ENCODE measurements around the gene PTGDS.

PTGDS gene

DNA sequence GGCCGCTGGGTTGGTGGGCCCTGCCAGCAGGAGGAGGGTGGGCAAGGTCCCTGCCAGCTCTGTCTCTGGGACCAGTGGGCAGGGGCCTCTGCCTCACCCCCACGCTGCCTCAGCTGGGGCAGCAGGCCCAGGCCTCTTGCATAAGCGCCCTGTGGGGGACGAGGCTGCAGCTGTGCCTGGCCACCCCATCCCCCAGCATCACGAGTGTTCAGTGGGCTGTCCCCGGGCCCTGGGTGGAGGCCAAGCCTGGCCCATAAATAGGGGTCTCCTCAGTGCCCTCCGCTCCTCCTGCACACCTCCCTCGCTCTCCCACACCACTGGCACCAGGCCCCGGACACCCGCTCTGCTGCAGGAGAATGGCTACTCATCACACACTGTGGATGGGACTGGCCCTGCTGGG is at the start of gene PTGDS:
Gene PTGDS (plus strand): TSS at position 282 of the 400 bp plus-strand sequence. CDS start 75 bp downstream, at position 357.
- DNase-seq: no peak

DNA sequence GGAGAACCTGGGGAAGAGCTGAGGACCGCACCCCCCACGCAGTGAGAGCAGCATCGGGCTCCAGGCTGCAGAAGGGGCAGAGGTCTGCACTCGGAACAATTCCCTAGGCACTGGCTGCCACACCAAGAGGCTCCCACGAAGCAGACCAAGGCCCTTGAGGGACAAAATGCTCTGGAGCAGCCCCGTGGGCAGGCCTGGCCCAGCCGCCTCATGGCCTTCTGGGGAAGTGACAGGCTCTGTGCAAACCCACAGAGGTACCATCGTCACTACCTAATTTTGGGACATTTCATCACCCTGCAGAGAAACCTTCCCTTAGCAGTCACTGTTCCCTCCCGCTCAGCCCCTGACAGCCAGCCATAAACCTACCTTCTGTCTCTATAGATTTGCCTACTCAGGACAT is 48.7 kb upstream of the PTGDS start:
- no peak for DNase-seq

DNA sequence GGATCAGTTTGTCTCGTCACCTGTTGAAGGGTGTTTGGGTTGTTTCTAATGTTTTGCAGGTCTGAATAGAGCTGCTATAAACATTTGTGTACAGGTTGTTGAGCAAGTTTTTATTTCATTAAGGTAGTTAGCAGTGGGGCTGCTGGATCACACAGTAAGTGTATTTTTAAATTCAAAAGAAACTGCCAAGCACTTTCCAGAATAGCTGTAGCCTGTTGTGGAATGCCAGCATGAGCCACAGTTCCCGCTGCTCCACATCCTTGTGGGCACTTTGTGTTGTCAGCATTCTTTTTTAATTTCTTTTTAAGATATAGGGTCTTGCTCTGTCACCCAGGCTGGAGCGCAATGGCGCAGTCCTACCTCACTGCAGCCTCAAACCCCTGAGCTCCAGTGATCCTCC is 47.3 kb upstream of the PTGDS start:
- no peak for DNase-seq

DNA sequence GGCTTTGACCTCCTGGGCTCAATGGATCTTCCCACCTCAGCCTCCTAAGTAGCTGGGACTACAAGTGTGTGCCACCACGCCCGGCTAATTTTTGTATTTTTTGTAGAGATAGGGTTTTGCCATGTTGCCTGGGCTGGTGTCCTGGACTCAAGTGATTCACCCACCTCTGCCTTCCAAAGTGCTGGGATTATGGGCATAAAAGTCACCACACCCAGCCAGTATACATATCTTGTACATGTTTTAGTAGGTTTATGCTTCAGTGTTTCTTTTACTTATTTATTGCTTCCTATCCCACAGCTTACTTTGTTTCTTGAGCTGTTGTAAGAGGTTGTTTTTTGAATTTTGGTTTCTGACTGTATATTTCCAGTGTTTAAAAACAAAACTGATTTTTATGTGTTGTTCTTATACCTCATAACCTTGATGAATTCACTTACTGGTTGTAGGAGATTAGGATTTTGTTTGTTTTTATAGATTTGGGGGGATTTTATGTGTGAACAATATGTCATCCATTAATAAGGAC is 45.6 kb upstream of the PTGDS start:
- DNase-seq: no peak

DNA sequence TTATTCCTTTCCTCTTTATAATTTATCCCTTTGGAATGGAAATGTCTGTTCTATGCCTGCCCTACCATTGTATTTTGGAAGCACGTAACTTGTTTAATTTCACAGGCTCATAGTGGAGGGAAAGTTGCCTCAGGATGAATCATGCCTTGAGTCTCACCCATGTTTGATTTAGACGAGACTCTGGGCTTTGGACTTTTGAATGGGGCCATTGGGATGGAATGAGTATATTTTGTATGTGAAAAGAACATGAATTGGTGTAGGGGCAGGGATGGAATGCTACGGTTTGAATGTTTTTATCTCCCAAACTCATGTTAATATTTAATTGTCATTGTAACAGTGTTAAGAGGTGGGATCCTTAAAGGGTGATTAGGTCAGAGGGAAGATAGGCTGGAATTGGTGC is 43.0 kb upstream of the PTGDS start:
- no peak for DNase-seq

DNA sequence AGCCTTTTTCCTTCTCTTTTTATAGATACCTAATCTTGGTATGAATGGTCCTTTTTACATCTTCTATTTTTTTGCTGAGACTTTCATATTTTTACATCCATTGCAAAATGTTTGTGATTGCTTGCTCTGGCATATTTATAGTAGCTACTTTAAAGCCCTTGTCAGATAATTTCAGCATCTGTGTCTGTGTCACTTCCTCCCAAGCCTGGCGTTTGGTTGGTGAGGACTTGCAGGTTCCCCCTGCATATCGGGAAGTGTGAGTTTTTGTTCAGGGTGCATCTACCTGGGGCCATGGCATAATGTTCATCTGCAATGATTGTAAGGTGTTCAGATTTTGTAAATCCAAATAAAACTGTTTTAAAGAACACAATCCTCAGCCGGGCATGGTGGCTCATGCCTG is 41.7 kb upstream of the PTGDS start:
- DNase-seq: no peak

DNA sequence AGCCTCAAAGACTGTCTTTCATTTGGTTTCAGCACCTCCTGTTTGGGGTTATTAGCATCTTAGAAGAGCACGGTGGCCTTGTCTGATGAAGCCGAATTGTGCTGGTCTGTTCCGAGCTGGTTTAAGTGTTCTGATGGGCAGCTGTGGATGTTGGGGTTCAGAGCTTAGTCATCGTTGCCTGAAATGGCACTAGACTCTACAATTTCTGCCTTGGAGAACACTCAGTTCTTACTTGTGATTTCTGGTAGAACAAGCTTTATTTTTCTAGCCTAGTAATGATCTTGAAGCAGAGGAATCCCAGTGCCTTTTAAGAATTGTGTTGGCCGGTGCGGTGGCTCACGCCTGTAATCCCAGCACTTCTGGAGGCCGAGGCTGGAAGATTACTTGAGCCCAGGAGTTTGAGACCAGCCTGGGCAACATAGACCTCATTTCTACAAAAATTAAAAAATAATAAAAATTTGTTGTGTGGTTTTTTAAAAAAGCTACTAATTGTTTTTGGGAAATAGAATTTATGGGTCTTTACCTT is 40.6 kb upstream of the PTGDS start:
- DNase-seq: no peak

DNA sequence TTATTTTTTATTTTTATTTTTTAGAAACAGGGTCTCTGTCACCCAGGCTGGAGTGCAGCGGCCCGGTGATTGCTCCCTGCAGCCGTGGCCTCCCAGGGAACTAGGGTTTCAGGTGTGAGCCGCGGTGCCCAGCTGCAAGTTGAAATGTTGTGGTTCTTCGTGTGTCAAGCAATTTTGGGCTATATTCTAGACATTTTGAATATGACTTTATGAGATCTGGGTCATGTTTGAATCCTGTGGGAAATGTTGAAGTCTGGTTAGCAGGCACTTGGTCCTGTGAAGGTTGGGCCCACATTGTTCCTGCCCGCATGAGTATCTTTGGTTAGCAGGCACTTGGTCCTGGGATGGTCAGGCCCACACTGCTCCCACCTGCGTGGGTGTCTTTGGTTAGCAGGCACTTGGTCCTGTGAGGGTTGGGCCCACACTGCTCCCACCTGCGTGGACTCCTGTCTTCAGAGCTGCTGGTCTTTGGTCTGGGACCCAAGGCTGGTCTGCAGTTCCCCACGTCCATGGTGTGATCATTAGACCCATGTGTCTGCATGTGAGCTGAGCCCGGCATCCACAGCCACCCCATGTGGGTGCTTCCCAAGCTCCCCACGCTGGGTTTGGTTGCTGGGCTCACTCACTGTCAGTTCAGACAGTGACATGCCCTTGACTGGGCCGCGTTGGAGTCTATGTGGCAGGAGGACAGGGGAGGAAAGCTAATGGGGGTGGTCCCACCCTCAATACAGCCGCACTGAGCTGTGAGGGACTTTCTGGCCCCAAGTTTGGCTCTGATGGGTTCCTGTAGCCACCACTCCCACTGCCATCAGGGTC is 39.9 kb upstream of the PTGDS start:
- DNase-seq: no peak

DNA sequence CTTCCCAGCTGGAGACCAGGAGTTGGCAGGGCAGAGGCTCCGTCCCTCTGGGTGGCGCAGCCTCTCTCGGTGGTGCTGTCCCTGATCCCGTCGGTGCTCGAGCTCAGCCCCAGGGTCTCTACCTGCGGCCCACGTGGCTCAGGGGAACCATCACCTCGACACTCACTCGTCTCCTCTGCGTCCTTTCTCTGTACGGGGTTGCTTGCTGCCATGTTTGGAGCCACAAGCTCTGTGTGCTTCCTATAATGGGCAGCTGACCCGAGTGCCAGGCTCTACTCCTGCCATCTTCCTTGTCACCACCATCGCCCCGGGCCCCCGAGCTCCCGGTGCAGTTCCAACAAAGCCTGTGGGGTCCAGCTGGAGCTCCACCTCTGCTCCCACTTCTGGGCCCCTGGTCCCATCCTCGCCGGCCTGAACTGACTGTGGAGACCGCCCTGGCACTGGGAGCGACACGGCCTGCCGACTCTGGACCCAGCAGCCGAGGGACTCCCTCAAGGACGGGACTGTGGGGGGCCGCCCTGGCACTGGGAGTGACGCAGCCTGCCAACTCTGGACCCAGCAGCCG is 37.8 kb upstream of the PTGDS start:
- DNase-seq: no peak

DNA sequence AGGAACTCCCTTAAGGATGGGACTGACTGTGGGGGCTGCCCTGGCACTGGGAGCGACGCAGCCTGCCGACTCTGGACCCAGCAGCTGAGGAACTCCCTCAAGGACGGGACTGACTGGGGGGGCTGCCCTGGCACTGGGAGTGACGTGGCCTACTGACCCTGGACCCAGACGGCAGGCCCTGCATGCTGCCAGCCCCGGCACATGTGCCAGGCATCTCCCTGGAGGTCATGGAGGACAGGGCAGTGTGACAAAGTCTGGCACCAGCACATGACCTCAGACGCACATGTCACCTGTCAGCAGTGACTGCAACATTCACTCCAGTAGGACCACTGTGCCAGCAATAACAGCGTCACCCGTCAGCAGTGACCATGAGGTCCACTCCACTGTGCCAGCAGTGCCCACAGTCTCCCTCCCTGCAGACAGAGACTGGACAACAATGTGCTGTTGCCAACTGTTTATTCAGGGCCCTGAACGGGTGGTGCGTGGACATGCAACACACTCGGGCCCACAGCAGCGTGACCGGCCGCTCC is 37.2 kb upstream of the PTGDS start:
- DNase-seq: no peak

DNA sequence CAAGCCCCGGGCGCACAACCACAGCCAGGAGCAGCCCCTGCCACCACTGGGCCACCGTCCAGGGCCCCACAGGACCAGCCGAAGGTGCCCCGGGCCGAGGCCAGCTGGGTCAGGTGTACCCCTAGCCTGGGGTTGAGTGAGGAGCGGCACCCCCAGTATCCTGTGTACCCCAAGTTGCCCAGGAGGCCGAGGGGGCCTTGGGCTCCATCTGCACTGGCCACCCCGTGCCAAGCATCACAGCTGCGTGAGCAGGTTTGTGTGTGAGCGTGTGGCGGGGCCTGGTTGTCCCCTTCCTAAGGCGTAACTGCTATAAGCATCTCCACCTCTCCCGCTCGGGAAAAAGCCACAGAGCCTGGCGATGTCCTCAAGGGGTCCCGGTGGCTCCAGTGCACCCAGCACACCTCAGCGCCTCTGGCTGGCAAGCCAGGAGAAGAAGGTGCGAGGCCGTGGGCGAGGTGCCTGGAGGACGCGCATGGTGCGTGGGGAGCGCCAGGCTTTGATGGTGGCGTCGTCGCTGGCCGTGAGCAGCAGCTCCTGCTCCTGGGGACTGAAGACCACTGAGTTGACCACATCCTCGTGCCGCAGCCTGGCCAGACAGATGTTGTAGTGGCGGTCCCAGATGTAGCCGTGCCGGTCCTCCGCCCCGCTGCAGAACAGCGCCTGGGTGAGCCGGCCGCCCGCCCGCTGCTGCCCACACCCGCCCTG is 36.6 kb upstream of the PTGDS start:
- DNase-seq: no peak

DNA sequence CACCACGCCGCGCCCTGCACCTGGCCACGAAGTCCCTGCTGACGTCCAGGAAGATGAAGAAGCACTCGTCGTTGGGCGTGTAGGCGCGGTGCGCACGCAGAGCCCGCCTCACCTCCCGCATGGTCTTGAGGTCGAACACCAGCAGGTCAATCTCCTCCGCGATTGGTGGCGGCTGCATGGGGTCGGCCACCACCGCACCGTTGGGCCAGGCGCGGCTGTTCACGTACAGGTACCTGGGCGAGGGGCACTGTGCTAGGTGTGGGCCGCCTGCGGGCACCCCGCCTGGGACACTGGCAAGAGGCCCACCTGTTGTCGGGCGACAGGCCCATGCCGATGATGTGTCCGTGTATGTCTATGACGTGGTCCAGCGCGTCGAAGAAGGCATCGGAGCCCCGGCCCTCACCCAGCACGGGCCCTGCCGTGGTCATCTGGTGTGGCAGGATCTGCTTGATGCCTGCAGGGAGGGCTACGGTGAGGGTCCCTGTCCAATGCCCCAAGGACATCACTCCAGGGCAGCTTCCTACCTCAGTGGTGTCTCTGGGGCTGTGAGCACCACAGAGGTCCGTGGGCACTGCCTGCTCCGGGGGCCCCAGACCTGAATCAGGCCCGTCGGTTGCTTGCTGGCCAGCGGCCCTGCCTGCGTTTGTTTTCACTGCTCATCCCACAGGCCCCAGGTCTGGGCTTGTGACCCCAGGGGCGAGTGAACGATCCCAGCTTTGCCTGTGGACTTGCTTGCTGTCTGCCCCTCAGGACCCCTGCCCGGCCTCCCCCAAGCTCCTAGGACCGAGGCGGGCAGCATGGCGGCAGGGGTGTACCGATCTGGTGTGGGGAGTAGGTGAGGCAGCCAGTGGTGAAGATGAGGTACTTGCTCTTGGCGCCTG is 35.8 kb upstream of the PTGDS start:
- DNase-seq: no peak

DNA sequence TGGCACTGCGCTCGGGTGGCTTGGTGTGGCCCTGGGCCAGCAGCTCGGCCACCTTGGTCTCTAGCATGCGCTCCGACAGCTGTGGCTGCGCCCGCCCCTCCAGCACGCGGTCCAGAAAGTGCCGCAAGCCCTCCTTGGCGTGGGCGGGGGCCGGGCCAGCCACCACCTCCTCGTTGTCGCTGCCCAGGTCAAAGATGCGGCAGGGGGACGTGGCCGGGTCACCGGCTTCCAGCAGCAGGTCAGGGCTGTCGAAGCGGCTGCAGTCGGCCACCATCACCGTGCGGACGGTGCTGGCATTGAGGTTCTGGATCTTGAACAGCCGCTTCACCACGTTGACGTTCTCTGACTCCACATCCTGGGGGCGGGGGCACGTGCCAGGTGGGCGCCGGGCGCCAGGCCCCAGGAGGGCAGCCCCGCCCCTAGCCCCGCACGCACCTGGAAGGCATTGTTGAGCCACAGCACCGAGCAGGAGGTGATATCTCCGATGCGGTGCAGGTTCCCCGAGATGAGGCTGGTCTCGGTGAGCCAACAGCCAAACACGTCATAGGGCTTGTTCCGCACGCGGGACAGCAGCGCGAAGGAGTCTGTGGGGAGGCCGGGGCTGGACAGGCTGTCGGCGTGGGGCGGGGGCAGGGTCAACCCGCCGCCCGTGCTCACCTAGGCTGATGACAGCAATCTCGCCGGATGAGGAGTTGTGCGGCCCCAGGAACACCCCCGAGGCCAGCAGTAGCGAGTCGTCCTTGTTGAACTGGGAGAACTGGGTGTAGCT is 35.0 kb upstream of the PTGDS start:
- no peak for DNase-seq

DNA sequence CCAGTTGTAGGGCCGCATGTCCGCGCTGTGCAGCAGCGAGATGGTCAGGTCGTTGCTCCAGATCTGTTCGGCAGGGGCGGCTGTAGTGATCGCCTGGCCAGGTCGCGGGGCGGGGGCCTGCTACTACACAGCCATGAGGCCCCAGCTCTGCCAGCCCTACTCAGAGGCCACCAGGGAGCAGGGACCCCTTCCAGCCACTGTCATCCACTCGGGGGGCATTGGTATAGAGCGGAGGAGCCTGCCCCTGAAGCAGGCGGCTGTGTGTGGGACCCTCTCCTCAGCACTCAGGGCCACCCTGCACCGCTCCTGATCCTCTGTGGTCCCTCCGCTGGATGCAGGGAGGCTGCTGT is 34.4 kb upstream of the PTGDS start:
- DNase-seq: no peak

DNA sequence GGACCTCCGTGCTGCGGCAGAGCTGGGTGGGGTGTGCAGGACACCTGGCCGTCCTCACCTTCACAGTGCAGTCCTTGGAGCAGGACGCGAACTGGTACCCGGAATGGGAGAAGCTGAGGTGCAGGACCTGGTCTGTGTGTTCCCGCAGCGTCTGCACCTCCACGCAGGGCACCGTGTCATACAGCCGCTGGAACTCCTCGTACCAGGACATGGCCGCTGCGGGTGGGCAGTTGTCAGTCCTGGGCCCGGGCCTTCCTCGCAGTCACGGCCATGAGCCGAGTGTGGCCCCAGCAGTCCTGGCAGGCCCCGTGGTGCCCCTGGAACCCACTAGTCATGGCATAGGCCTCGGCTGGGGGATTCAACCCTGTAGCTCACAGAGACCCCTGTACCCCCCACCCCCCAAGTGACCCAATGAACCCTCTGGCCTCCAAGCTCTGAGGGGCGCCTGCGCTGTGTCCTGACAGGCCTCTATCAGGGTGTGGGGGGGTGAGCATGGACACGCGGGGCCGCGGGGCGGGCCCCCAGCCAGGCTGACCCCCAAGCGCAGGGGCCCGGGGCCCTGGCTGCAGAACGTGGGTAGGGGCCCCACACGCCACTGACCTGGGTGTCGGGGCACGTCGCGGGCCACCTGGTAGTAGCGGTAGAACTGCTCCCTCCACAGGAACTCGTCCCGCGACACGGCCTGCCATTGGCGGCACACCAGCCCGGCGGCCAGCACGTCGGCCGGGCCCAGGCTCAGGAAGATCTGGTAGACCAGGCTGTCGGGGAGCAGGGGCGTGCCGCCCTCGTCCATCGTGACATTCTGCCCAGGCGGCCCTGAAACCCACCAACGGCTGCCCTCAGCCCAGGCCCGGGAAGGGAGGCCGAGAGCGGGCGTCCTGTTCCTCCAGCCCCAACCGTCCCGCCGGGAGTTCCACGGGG is 33.8 kb upstream of the PTGDS start:
- DNase-seq: peak; percentile 62

DNA sequence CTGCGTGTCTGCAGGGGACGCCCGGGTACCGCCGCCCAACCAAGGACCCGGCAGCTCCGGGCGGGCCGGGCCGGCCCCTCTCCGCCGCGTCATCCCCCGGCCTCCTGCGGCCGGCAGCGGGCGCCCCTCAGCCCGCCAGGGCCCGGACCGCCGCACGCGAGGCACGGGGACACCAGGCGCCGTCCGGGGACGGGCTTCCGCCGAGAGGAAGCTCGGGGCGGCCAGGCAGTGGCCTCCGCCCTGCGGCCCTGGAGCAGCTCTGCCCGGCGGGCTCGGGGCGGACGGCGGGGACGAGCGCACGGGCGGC is 33.1 kb upstream of the PTGDS start:
- DNase-seq: peak; percentile 82

DNA sequence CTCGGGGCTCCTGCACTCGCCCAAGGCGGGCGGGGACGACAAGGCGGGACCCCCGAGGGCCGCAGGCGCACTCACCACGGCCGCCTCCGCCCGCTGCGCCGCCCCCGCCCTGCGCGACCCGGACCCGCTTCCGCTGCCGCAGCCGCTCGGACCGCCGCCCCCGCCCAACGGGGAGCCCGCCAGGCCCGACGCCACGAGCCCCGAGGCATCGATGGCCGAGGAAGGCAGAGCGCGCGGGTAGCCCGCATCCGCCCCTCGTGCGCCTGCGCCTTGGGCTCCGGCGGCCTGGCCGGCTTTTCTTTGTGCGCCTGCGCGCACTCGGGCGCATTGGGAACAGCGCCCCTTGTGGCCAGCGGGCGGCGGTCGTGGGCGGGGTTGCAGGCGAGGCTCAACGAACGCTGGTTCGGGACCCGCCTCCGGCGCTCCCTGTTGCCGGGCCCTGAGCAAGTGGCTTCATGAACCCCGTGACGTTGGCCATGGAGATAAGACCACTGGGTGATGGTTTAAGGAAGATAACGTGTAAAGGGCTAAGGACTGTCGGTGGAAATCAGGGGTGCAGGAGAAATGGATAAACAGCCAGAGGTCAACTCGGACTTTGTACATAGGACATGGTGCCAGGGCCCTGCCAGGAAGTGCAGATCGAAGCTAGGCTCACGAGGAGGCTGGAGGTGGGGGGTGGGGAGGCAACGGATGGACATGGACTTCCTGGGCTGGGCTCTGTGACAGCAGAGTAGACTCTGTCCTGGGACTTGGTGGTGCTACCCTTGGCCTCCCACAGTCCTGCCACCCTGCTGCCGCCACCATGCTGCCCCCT is 32.6 kb upstream of the PTGDS start, which contains the start of the genes C8G and FBXW5:
Gene C8G (plus strand): TSS at position 725 of the 814 bp plus-strand sequence. CDS start 78 bp downstream, at position 803.
Gene FBXW5 (minus strand): TSS at position 220 of the 814 bp plus-strand sequence. CDS start 655 bp downstream, outside the sequence.
- peak; percentile 97 for DNase-seq

DNA sequence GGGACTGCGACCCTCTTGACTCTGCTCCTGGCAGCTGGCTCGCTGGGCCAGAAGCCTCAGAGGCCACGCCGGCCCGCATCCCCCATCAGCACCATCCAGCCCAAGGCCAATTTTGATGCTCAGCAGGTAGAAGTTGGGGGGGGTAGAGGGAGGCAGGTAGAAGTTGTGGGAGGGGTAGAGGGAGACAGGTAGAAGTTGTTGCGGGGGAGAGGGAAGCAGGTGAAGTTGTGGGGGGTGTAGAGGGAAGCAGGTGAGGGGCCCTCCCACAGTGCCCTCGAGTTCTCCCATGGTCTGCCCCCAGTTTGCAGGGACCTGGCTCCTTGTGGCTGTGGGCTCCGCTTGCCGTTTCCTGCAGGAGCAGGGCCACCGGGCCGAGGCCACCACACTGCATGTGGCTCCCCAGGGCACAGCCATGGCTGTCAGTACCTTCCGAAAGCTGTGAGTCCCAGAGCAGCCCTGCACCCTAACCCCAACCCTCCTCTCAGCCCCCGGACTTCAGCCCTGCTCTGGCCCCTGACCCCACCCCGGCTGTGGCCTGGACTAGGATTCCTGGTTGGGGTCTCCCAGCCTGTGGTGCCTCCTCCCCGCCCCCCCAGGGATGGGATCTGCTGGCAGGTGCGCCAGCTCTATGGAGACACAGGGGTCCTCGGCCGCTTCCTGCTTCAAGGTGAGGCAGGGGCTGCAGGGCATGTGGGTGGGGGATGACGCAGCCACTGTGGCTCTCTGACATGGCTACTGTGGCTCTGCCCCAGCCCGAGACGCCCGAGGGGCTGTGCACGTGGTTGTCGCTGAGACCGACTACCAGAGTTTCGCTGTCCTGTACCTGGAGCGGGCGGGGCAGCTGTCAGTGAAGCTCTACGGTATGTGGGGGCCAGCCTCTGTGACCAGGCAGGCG is 31.7 kb upstream of the PTGDS start:
- DNase-seq: no peak
